HEK293 (cell line): ENCODE results near the gene SERPINE2.

ENCODE experiments used
- HIC1 ChIP-seq: fragments of 450-650 bp; formaldehyde crosslinking; IDR thresholded peaks from 2 replicates; pipeline ENCODE4 v1.5.1; 2016; ENCODE audit warnings: missing biosample characterization, missing genetic modification characterization
- IKZF3 ChIP-seq: fragments of 450-650 bp; IDR thresholded peaks from 2 replicates; pipeline ENCODE4 v1.5.0; 2018; ENCODE audit warnings: missing biosample characterization, mild to moderate bottlenecking, missing genetic modification characterization, moderate library complexity
- KLF1 ChIP-seq: fragments of 450-650 bp; formaldehyde crosslinking; IDR thresholded peaks from 2 replicates; pipeline ENCODE4 v1.5.1; 2016; ENCODE audit warnings: missing biosample characterization, missing genetic modification characterization
- KLF10 ChIP-seq: fragments of 450-650 bp; IDR thresholded peaks from 2 replicates; pipeline ENCODE4 v1.5.1; 2018; ENCODE audit warnings: missing biosample characterization, mild to moderate bottlenecking, missing genetic modification characterization
- RBAK ChIP-seq: fragments of 450-650 bp; formaldehyde crosslinking; IDR thresholded peaks from 2 replicates; pipeline ENCODE4 v1.5.1; 2016; ENCODE audit warnings: missing biosample characterization, missing genetic modification characterization
- SP2 ChIP-seq: fragments of 450-650 bp; formaldehyde crosslinking; IDR thresholded peaks from 2 replicates; pipeline ENCODE4 v1.5.1; 2016; ENCODE audit warnings: missing biosample characterization, missing genetic modification characterization
- SP3 ChIP-seq: fragments of 450-650 bp; formaldehyde crosslinking; IDR thresholded peaks from 2 replicates; pipeline ENCODE4 v1.5.1; 2016; ENCODE audit warnings: missing biosample characterization, missing genetic modification characterization
- SP7 ChIP-seq: fragments of 450-650 bp; formaldehyde crosslinking; IDR thresholded peaks from 2 replicates; pipeline ENCODE4 v1.5.1; 2016; ENCODE audit warnings: missing biosample characterization, missing genetic modification characterization
- TRIM28 ChIP-seq: IDR thresholded peaks from 2 replicates; pipeline ENCODE4 v1.6.1; 2011; ENCODE audit warnings: low read length, control low read depth, borderline replicate concordance
- ZBTB26 ChIP-seq: fragments of 450-650 bp; formaldehyde crosslinking; optimal IDR thresholded peaks from 2 replicates; pipeline ENCODE3; 2016; ENCODE audit warnings: missing biosample characterization, mild to moderate bottlenecking, missing genetic modification characterization
- ZBTB6 ChIP-seq: fragments of 450-650 bp; formaldehyde crosslinking; IDR thresholded peaks from 2 replicates; pipeline ENCODE4 v1.5.1; 2017; ENCODE audit warnings: missing biosample characterization, missing genetic modification characterization
- ZFP3 ChIP-seq: fragments of 450-650 bp; formaldehyde crosslinking; IDR thresholded peaks from 2 replicates; pipeline ENCODE4 v1.5.1; 2016; ENCODE audit warnings: low read depth, missing biosample characterization, missing genetic modification characterization
- ZNF114 ChIP-seq: fragments of 450-650 bp; formaldehyde crosslinking; IDR thresholded peaks from 2 replicates; pipeline ENCODE4 v1.5.0; 2017; ENCODE audit warnings: missing biosample characterization, missing genetic modification characterization
- ZNF155 ChIP-seq: fragments of 450-650 bp; formaldehyde crosslinking; IDR thresholded peaks from 2 replicates; pipeline ENCODE4 v1.5.1; 2016; ENCODE audit warnings: missing biosample characterization, missing genetic modification characterization
- ZNF202 ChIP-seq: fragments of 450-650 bp; formaldehyde crosslinking; IDR thresholded peaks from 2 replicates; pipeline ENCODE4 v1.5.1; 2016; ENCODE audit warnings: missing biosample characterization, missing genetic modification characterization, borderline replicate concordance
- ZNF280C ChIP-seq: fragments of 450-650 bp; formaldehyde crosslinking; IDR thresholded peaks from 2 replicates; pipeline ENCODE4 v1.5.1; 2016; ENCODE audit warnings: missing biosample characterization, missing genetic modification characterization
- ZNF324 ChIP-seq: fragments of 450-650 bp; formaldehyde crosslinking; IDR thresholded peaks from 2 replicates; pipeline ENCODE4 v1.5.1; 2016; ENCODE audit warnings: missing biosample characterization, missing genetic modification characterization
- ZNF350 ChIP-seq: fragments of 450-650 bp; formaldehyde crosslinking; IDR thresholded peaks from 2 replicates; pipeline ENCODE4 v1.5.0; 2017; ENCODE audit warnings: missing biosample characterization, mild to moderate bottlenecking, missing genetic modification characterization
- ZNF37A ChIP-seq: fragments of 450-650 bp; IDR thresholded peaks from 2 replicates; pipeline ENCODE4 v1.5.1; 2018; ENCODE audit warnings: missing biosample characterization, missing genetic modification characterization
- ZNF404 ChIP-seq: fragments of 450-650 bp; formaldehyde crosslinking; IDR thresholded peaks from 2 replicates; pipeline ENCODE4 v1.5.1; 2017; ENCODE audit warnings: missing biosample characterization, missing genetic modification characterization
- ZNF48 ChIP-seq: fragments of 450-650 bp; formaldehyde crosslinking; IDR thresholded peaks from 2 replicates; pipeline ENCODE4 v1.5.1; 2016; ENCODE audit warnings: missing biosample characterization, missing genetic modification characterization
- ZNF629 ChIP-seq: fragments of 450-650 bp; formaldehyde crosslinking; IDR thresholded peaks from 2 replicates; pipeline ENCODE4 v1.5.1; 2017; ENCODE audit warnings: missing biosample characterization, missing genetic modification characterization
- ZNF639 ChIP-seq: fragments of 450-650 bp; formaldehyde crosslinking; IDR thresholded peaks from 2 replicates; pipeline ENCODE4 v1.5.1; 2016; ENCODE audit warnings: missing biosample characterization, missing genetic modification characterization
- ZNF664 ChIP-seq: fragments of 450-650 bp; formaldehyde crosslinking; IDR thresholded peaks from 2 replicates; pipeline ENCODE4 v1.5.1; 2016; ENCODE audit warnings: missing biosample characterization, missing genetic modification characterization
- ZNF670 ChIP-seq: fragments of 450-650 bp; formaldehyde crosslinking; IDR thresholded peaks from 2 replicates; pipeline ENCODE4 v1.5.1; 2016; ENCODE audit warnings: missing biosample characterization, missing genetic modification characterization, low read depth
- ZNF701 ChIP-seq: fragments of 450-650 bp; formaldehyde crosslinking; IDR thresholded peaks from 2 replicates; pipeline ENCODE4 v1.5.1; 2016; ENCODE audit warnings: missing biosample characterization, missing genetic modification characterization
- ZNF792 ChIP-seq: fragments of 450-650 bp; formaldehyde crosslinking; IDR thresholded peaks from 2 replicates; pipeline ENCODE4 v1.5.1; 2016; ENCODE audit warnings: missing biosample characterization, missing genetic modification characterization
- ZSCAN16 ChIP-seq: fragments of 450-650 bp; formaldehyde crosslinking; IDR thresholded peaks from 2 replicates; pipeline ENCODE4 v1.5.1; 2016; ENCODE audit warnings: missing biosample characterization, missing genetic modification characterization
- ZSCAN23 ChIP-seq: fragments of 450-650 bp; formaldehyde crosslinking; IDR thresholded peaks from 2 replicates; pipeline ENCODE4 v1.5.1; 2016; ENCODE audit warnings: missing biosample characterization, missing genetic modification characterization
- TF ChIP-seq, protein P1 (sequence below): fragments of 450-650 bp; formaldehyde crosslinking; IDR thresholded peaks from 2 replicates; pipeline ENCODE4 v1.5.1; 2016; ENCODE audit warnings: missing biosample characterization, missing genetic modification characterization
- TF ChIP-seq, protein P2 (sequence below): fragments of 450-650 bp; formaldehyde crosslinking; IDR thresholded peaks from 2 replicates; pipeline ENCODE4 v1.5.1; 2016; ENCODE audit warnings: missing biosample characterization, missing genetic modification characterization

Gene SERPINE2

DNA sequence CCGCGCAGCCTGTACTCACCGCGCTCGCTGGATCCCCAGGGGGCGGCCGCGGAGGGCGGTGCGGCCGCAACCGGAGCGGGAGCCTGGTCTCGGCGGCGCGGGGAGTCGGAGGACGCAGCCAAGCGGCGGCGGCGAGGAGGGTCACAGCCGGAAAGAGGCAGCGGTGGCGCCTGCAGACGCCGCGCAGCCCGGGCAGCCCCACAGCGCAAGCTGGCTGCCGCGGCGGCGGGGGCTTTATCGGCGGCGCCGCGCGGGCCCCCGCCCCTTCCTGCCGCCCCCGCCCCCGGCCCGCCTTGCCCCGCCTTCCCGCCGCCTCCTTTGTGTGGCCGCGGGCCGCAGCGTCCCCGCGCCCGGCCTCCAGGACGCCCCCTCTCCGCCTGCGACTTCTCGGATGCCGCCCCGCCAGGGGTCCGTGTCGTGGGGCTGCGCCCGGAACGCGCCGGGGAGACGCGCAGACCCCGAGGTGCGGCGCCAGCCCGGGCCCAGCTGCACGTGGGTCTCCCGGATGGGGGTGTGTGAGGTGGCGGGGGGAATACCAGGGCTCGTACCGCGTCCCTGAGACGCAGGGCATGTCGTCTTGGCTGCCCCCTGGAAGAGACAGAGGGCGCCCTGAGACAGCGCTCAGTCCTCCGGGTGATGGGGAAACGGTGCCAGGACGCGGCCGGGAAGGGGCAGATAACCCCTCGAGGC, at the start of gene SERPINE2 (continued):
- TF ChIP-seq ZNF639 (no peak), ZFP3 (no peak), ZNF404 (tag by site-specific recombination) (no peak), SP2 (tag by site-specific recombination) (0 out of 2 replicates have a peak, but pooled peaks have one; percentile 15), ZNF155 (tag by site-specific recombination) (no peak), ZNF37A (tag by site-specific recombination) (no peak), TRIM28 (no peak), ZNF324 (tag by site-specific recombination) (no peak; the same call in 1 of the 2 replicates), ZNF350 (tag by site-specific recombination) (no peak), RBAK (tag by site-specific recombination) (no peak), ZNF670 (no peak), ZSCAN23 (no peak), KLF1 (no peak), ZNF280C (tag by site-specific recombination) (no peak), ZNF114 (tag by site-specific recombination) (no peak), SP7 (no peak), ZNF792 (tag by site-specific recombination) (no peak), ZBTB6 (tag by site-specific recombination) (0 out of 2 replicates have a peak, but pooled peaks have one; percentile 17), ZSCAN16 (tag by site-specific recombination) (no peak), IKZF3 (no peak), ZNF629 (no peak), ZBTB26 (tag by site-specific recombination) (peak; percentile 78), ZNF202 (tag by site-specific recombination) (no peak), ZNF701 (no peak), ZNF664 (tag by site-specific recombination) (no peak), SP3 (tag by site-specific recombination) (peak; percentile 27; the same call in 1 of the 2 replicates), KLF10 (tag by site-specific recombination) (peak; percentile 88), HIC1 (tag by site-specific recombination) (0 out of 2 replicates have a peak, but pooled peaks have one; percentile 16), ZNF48 (tag by site-specific recombination) (no peak)
- TF ChIP-seq, protein P1, sequence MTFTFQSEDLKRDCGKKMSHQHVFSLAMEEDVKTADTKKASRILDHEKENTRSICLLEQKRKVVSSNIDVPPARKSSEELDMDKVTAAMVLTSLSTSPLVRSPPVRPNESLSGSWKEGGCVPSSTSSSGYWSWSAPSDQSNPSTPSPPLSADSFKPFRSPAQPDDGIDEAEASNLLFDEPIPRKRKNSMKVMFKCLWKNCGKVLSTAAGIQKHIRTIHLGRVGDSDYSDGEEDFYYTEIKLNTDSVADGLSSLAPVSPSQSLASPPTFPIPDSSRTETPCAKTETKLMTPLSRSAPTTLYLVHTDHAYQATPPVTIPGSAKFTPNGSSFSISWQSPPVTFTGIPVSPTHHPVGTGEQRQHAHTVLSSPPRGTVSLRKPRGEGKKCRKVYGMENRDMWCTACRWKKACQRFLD, result no peak
- TF ChIP-seq, protein P2, sequence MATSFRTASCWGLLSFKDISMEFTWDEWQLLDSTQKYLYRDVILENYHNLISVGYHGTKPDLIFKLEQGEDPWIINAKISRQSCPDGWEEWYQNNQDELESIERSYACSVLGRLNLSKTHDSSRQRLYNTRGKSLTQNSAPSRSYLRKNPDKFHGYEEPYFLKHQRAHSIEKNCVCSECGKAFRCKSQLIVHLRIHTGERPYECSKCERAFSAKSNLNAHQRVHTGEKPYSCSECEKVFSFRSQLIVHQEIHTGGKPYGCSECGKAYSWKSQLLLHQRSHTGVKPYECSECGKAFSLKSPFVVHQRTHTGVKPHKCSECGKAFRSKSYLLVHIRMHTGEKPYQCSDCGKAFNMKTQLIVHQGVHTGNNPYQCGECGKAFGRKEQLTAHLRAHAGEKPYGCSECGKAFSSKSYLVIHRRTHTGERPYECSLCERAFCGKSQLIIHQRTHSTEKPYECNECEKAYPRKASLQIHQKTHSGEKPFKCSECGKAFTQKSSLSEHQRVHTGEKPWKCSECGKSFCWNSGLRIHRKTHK (tag by site-specific recombination), result no peak
